ENCODE results near the gene APCDD1.
A peak's percentile ranks its signal among the peaks of the same experiment; 100 is the strongest.

APCDD1 gene

DNA sequence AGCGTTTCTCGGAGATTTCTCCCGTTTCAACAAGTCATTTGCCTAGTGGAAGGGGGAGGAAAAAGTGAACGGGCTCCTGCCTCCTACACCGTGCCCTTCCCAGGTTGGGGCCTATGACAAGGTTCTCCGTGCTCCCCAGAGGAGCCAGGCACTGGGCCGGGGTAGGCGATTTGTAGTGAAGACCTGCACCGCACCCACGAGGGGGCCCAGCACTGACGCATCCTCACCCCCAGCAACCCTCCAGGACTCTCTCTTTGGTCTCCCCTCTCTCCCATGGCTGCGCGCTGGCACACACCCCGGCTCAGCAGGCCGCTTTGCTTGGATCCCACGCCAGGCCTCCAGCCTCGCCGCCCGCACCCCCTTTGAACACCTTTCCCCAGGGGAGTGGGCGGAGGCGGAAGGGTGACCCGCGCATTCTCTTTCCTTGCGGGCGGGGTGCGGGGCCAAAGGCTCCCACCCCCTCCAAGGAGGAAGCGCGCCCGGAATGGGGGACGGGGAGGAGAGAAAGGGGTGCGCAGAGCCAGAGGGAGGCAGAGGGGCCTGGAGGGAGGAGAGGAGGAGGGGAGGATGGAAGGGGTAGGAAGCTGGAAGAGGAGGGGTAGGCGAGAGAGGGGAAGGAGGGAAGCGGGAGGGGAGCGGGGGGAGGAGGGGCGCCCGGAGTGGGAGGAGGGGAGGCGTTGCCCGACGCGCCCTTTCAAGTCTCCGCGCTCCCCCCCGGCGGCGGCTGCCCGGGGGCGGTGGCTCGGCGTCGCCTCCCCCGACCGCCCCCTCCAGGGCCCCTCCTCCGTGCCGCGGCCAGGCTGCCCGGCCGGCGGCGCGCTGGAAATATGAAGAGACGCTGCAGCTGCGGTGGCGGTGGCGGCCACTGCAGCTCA, at the start of gene APCDD1:
TSS of gene APCDD1 (plus strand) at position 830 of the 875 bp plus-strand sequence. CDS start 347 bp downstream, outside the sequence.
- DNase-seq (peak; percentile 6), ATAC-seq (peak; percentile 23)

DNA sequence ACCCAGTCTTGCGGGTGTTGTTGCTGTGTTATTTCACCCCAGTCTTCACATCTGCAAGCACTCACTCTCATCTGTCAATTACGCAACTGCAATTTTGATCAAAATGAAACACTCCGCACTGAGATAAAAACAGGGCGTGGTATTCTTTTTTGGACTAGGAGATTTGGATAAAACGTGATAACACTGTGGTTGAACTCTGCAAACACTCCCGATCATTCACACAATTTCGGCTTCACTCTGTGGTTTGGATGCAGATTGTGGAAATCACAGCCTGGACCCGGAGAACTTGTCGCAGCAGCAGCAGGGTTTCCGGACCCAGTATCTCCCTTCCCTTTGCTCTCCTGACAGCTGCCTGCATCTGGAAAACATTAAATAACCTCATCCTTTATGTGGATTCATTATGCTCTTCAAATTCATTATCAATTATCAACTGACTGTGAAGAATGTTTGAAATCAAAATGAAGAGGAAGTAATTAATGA, 49.4 kb upstream of the APCDD1 start:
- ATAC-seq: no peak
- no peak for DNase-seq

DNA sequence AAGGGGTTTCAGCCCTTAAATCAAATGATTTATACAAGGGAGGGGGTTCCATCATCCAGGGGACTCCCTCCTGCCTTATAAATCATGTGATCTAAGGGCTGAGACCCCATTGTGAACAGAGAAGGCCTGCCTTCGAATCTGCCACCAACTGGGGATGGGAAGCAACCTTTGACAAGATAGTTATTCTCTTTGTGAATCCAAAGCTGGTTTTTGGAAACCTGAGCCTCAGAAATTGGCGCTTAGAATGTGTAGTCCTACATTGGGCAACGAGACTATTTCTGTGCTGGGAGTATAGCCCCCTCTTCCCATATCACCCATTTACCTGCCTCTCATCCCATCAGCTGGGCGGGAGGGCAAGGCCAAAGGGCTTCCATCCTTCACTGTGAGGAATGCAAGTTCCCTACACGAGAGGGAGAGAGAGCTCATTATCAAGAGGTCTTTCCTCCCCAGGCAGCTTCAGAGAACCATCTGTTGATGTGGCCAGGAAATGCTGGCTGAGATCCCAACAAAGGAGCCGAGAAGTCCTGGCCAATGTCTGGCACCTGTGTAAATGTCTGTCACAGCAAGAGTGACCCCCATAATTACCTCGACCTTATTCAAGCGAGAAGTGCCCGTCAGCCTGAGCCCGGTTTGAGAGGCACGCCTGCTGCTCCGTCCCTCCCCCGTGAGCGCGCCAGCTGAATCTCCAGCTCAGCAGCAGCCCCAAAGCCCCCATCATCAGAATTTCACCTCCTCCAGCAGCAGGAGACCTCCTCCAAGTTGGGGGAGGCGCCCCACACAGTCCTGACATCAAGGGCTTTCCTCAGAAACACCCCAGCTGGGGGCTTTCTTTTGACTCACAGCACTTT, 48.4 kb upstream of the APCDD1 start:
- ATAC-seq: no peak

DNA sequence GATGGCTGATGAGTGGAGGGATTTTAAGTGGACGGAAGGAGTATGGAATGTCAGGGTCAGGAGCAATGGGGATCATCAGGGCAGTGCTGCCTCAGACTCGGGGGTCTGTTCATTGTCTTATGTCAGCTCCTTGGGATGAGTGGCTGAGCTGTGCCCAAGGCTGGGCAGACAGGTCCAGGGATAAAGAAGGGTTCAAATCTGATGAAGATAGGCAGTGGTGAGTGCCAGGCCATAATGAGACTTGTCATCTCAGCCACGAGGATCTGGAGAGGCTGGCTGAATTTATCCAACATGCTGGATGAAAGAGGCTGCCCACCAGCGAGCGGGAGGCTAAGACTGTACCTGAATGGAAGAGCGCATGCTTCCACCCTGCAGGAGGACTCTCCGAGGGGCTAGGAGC, 46.3 kb upstream of the APCDD1 start:
- no peak for DNase-seq
- ATAC-seq: no peak

More for the DNA sequence above, 48.4 kb upstream of the APCDD1 start:
- no peak for DNase-seq

DNA sequence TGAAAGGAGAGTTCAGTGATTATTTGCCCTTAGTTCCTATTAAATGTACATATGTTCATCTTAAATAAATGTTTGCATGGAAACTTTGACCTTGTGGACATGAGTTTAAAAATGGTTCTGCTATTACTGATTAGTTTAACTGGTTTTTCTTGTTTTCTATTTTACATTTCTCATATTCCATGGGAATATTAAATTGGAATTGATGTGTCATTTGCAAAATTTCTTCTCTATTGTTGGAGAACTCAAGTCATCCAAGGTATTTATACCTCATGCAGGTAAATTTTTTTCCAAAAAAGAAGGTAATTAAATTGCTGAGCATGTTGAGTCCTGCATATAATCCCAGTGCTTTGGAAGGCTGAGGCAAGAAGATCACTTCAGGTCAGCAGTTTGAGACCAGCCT, 45.4 kb upstream of the APCDD1 start:
- ATAC-seq (no peak), DNase-seq (no peak)

DNA sequence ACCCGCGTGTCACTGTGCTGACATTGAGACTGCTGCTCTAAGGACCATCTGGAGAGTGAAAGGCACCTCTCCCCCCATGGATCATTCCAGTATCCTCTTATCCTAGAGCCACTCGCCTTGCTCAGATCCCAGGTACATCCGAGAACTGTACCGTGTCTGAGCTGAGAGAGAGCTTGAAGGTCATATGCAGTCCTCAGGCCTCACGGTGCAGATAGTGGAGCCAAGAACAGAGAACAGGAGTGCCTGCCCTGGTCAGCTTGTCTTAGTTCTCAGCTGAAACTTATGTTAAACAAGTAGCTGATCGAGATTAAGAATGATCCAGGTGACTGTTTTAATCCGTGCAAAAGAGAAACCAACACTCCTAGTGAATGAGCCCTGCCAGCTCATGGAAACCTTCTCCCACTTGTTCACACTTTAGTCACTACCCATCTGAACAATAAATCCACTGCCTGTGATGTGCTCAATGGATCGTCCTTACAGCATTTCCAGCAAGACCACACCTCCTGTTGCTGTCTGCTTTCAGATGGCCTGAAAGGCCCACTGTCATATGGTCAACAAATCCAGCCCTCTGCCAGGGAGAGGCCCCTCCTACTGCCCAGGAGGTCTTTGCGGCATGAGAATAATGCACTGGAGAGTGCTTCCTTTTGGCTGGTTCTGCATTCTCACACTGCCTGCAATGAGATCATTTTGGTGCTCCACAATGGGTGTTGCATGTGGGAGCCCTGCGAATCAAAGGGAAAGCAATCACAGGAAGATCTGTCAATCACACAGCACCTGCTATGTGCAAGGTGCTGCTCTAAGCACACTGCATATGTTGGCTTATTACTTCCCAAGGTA, 43.7 kb upstream of the APCDD1 start:
- ATAC-seq (no peak), DNase-seq (no peak)

DNA sequence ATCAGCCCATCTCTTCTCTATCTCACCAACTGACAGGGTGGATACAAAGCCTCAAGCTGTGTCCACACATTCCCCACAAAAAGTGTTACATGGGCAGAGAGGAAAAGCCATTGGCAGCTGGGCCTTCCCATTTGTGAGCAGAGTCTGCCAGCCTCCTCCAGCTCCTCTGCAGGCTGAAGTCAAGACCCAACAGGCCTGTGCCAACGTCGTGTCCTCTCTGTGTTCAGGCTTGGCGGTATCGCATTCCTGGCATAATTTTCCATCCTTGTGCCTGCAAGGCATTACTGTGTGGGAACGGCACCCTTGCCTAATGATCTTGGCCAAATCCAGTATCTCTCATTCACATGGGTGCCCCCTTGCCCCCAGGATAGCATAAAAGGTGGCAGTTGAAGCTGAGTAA, 41.5 kb upstream of the APCDD1 start:
- DNase-seq (no peak), ATAC-seq (no peak)

DNA sequence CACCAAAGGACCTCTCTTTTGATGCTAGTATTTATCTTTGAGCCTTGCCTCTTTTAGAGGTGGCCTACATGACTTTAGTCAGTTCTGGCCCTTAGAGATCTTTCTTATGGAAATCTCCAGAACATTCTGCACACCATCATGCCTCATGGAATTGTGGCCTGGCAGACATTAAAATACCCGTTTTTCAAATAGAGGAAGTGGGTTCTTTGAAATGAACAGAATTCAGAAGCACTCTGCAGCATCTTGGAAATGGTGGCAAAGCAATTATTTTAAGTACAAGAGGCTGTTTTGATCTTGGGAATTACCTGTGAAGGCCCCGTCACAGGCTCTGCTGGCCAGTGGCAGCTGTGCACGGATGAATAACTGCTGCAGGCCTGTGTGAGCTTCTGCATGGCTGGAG, 40.7 kb upstream of the APCDD1 start:
- ATAC-seq: no peak
- no peak for DNase-seq

DNA sequence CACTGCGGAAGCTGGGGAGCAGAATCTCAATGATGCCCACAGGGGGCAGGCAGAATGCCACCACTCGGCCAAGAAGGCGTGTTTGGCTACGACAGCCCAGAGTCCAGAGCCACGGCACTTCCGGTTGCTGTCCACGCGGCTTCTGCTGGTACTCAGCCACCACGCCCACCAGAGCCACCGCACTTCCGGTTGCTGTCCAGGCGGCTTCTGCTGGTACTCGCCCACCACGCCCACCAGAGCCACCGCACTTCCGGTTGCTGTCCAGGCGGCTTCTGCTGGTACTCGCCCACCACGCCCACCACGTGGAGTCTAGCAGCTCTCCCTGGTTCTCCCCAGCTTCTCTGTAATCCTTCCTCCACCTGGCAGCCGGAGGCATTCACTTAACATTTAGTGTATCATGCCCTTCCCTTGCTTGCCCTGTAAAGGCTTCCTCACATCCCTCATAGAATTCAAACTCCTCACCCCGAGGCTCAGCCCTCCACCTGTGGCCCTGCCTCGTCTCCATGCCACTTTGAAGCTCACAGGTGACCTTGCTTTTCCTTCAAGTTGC, 40.1 kb upstream of the APCDD1 start:
- ATAC-seq: no peak
- no peak for DNase-seq

DNA sequence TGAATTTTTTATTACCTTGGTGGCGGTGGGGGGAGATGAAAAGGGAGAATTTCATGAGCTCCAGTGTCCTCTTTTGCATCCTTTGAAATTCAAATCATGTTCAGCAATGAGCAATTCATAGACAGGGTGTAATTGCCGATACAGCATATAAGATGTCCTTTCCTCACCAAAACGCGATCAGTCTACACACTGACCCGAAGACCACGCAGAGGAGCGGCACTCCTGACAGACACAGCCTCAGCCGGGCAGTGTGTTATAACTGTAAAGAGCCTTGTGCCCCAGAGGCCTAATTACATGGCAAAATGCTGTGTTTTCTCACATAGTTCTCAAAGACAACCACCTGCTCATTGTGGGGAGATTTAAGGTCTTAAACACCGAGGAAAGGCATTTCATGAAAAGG, 38.4 kb upstream of the APCDD1 start:
- ATAC-seq (no peak), DNase-seq (no peak)

DNA sequence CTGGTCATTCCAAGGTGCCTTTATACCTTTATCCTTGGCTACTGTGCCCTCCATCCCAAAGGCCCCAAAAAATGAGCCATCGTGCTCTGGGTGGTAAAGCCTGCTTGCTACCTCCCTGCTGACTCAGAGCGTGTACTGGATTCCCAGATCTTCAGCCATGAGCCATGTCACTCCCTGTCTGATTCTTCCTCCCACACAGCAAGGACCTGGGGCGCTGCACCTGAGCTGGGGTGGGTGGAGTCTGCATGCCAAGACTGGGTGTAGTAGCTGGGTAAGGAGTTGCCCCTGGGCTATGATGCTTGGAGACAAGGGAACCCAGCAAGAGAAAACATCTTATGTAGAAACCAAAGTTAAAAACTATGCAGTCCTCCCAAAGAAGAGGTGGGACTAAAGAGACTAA, 37.2 kb upstream of the APCDD1 start:
- DNase-seq (no peak), ATAC-seq (no peak)

DNA sequence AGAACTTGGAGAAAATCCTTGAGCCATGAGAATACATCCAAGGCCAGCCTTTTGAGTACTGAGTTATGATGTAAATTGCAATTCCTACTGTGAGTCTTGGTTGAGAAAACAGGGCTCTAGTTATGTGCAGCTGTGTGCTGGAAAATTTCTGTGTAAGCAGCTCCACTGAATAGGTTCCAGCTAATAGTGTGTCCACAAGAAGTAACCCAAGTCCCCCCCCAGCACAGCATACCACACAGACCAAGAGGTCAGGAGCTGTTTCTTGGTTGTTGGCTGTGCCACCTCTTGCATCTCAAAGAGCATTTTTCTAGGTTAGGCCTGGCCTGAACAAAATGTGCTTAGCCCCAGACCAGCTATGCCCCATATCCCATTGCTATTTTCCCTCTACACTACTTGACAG, 36.8 kb upstream of the APCDD1 start:
- no peak for DNase-seq
- ATAC-seq: no peak

DNA sequence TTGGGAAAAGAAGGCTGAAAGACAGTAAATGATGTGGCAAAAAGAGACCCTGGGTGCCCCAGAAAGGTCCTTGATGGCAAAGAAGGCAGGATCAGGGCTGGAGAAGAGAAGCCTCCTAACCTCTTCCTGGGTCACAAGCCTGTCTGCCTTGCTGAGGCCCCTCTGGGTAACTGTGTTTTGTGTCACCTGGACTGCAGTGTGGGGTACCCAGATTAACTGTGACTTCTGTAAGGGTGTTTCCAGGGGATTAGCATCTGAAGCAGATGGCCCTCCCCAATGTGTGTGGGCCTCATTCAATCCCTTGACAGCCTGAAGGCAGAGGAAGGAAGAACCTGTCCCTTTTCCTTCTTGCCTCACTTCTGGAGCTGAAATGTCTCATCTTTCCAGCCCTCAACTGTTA, 35.6 kb upstream of the APCDD1 start:
- DNase-seq (no peak), ATAC-seq (no peak)

DNA sequence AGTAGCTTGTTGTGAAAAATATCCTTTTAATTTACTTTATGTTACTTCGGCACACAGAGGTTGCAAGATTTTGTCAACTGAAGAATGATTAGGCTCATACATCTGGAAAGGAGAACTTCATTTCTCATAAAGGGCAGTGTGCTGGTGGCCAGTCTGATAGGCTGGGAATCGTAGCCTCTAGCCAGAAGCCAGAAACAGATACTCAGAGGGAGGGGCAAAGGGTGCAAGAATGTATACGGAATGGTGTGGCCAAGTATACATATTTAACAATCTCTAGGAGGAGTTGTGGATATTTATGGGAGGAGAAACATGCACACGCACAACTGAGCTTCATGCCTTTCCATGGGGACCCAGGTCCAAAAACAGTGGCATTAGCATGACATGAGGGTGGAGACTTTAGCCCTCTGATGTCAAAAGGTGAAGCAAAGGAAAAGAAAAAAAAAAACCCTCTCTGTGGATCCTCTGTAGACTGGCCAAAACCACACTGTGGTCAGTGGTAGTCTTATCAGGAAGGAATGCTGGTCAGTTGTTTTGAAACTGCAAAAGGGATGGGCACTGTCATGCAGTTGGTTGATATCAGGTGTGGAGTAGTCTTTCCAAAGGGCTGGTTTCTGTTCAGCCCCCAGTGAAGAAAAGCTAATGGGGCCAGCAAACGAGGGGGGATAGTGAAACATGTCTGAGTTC, 34.9 kb upstream of the APCDD1 start:
- DNase-seq (no peak), ATAC-seq (no peak)

DNA sequence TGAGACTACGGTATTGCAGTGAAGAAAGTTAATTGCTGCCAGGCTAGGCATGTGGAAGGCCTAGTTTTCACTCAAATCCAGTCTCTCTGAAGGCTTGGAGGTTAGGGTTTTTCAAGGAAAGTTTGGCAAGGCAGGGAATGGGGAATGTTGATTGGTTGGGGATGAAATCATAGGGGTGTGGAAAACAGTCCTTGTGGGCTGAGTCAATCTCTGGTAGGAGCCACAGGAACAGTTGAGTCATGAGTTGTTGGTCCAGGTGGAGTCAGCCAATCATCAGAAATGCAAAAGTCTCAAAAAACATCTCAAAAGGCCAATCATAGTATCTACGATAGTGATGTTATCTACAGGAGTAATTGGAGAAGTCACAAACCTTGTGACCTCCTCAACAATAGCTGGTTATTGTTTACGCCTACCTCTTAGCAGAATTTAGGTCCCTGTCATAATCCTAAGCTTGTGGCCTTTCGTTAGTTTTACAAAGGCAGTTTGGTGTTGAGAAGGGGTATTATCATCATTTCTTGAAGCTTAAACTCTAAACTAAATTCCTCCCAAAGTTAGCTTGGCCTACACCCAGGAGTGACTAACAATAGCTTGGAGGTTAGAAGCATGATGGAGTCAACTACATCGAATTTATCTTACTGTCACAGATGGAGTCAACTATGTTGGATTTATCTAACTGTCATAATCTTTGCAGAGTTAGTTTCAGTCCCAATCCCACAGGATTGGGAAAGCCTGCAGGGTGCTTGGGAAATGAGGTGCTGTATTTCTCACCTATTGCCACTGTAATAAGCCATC, 33.7 kb upstream of the APCDD1 start:
- ATAC-seq (no peak), DNase-seq (no peak)

DNA sequence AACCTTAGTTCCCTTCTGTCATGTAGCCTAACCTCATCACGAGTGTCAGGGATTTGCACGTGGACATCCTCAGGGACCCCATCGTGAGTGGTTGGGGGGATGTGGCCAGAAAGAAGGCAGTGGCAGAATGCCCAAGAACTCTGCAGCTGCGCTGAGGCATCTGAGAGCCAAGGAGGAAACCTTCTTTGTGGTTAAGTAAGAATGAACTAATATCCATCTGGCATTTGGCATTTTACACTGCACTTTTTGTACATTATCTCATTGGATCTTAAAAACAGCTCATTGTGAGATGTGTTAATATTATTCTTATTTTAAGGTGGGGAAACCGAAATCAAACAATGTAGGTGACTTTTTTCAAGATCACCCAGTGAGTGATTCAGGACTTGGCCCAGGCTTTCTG, 32.6 kb upstream of the APCDD1 start:
- DNase-seq: no peak
- no peak for ATAC-seq

DNA sequence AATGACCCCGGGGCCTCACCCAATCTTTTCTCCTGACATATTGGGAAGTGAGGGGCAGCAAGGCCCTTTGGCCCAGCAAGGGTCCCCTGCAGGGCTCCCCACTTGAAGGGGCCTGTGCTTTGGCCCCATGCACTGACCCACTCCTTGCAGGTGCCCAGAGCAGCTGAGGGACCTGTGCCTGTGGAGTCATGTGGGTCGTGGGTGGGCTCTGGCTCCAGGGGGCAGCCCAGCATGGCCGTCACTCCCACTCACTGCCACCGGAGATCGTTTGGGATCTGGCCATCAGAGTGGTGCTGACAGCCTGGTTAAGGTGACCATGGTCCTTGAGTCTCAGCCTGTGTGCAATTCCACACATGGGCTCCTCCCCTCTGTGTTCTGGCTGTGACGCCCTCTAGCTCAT, 31.7 kb upstream of the APCDD1 start:
- ATAC-seq (no peak), DNase-seq (no peak)

DNA sequence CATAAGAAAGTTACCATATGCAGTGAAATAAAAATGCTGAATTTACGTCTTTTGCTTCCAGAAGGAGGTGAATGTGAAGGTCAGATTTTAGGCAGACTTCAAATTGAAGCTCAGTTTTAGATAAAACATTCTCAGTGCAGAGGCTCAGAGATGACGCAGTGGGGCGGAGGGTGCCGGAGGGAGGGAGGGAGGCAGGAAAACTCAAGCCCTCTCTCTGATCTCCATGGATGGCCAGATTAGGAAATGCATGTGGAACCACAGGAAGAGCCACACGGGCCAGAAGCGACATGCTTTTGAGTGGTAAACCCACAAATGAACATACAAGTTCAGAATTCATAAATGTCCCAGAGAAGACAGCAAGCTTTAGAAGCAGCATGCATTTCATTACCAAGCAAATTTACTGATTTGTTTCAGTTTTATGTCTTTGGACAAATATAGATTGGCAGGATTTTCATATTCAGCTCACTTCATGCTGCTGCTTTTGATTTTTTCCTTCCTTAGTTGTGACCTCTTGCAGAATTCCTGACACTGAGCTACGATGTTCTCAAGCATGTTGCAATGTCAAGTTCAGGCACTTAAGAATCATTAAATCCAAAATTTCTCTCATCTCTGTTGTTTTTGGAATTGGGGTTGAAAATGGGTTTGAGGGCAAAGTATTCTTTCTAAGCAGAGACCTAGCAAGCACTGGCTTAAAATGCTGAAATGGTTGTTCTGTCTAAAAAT, 29.7 kb upstream of the APCDD1 start:
- ATAC-seq (no peak), DNase-seq (no peak)

DNA sequence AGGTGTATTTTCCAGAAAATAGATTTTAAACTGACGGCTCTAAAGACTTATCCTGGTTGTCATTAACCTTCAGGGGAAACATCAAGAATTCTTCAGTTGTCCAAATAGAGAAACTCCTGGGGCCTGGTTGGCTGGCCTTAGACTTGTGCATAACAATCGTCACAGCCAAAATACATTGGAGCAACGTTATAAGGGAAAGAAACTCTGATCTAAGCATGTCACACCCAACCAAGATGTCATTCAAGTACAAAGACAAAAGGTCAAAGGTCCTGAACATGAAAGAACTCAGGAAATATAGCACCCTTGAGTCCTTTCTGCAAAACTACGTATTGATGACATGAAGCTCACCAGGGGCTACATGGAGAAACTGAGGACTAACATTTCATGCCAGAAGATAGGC, 23.8 kb upstream of the APCDD1 start:
- DNase-seq: no peak
- ATAC-seq: no peak

DNA sequence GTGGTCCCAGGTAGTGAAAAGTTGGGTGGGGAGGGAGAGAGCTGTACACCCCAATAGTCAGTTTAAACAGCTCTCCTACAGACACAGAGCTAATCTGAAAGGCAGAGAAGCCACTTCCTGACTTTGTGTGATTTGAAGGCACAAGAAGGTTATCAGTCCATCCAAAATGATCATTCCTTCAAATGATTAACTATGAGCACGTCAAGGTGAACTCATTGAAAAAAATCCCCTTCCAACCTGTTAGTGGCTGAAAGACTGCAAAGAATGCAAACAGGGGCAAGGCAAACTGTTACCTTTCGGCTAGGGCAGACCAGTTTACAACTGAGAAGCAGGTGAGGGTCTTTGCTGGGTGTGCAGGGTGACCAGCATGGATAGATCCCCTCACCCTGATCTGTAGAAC, 22.8 kb upstream of the APCDD1 start:
- ATAC-seq (no peak), DNase-seq (no peak)

Data from stimulated activated naive CD8-positive, alpha-beta T cell treated with anti-CD3 and anti-CD28 coated beads, Interleukin-15, Interleukin-2, amounts not matched to agents 100 U/mL and 50 U/mL, for 24 hours (primary cell).